Activated T-helper 2 cell treated with anti-CD3 and anti-CD28 coated beads, Interferon-gamma antibody, Interleukin-2, Interleukin-4, amounts not matched to agents 10 μg/mL and 5 μg/mL and 100 μg/mL, durations not matched to agents 14 hours and 24 hours and 36 hours (primary cell): ENCODE measurements around the gene GRIN2C. TPM values are rescaled to one million over a fixed set of nuclear protein-coding genes. Genes with fewer than 3 reads are reported as not detected.
A peak's percentile ranks its signal among the peaks of the same experiment; 100 is the strongest.
"Not testable (repeated sequence)": the region's sequence is repeated elsewhere in the genome, so short reads cannot be mapped to it uniquely, and the experiment has no call there.

Experiments used
- DNase-seq: peaks from one replicate; pipeline ENCODE4 v3.0.0; 2021; ENCODE audit warnings: low spot score
- H3K27ac Mint-ChIP-seq: one replicate; pipeline ENCODE4 v1.8.0; 2021; ENCODE audit warnings: mixed read lengths
- H3K27me3 Mint-ChIP-seq: one replicate; pipeline ENCODE4 v1.8.0; 2021; ENCODE audit warnings: low read depth, mixed read lengths
- H3K36me3 Mint-ChIP-seq: one replicate; pipeline ENCODE4 v1.8.0; 2021; ENCODE audit warnings: low read depth, mixed read lengths
- H3K4me1 Mint-ChIP-seq: one replicate; pipeline ENCODE4 v1.8.0; 2021; ENCODE audit warnings: low read depth, mixed read lengths
- H3K4me3 Mint-ChIP-seq: one replicate; pipeline ENCODE4 v1.8.0; 2021; ENCODE audit warnings: low read depth, mild to moderate bottlenecking, moderate library complexity, mixed read lengths
- H3K9me3 Mint-ChIP-seq: one replicate; pipeline ENCODE4 v1.8.0; 2021; ENCODE audit warnings: mixed read lengths
- intact Hi-C: fragments of 100-400 bp; cut with micrococcal nuclease; formaldehyde crosslinking; loops from one replicate; pipeline ENCODE4 v1.15.1; 2023
- total RNA-seq: library from RNA; stranded (reverse); gene quantifications from 2 replicates; pipeline ENCODE4 v1.2.3, GENCODE V29; 2022

Gene GRIN2C
- 0.14 and 0.16 TPM in 2 replicates for total RNA-seq

- DNase-seq = no peak
- H3K27me3 Mint-ChIP-seq = peaks cover 49% of the 10 kb centered on the region
Measured at GRCh38 chr17:74859459-74860228, at the start of gene GRIN2C. GRIN2C (minus strand) TSS chr17:74859885; CDS start chr17:74855092, 4,793 bp downstream.

GRCh38 chr17:74909097-74909496, 49.4 kb upstream of the GRIN2C start:
- intact Hi-C loops, H3K36me3 Mint-ChIP-seq, H3K4me1 Mint-ChIP-seq, DNase-seq, H3K9me3 Mint-ChIP-seq, H3K27ac Mint-ChIP-seq, H3K4me3 Mint-ChIP-seq: not testable (repeated sequence)
- peaks cover 11% of the 10 kb centered on the region for H3K27me3 Mint-ChIP-seq

More at GRCh38 chr17:74859459-74860228, at the start of gene GRIN2C:
- H3K36me3 Mint-ChIP-seq = peaks cover 5% of the 10 kb centered on the region
- intact Hi-C loops = no loop called here
- no peaks in the 10 kb centered on the region for H3K9me3 Mint-ChIP-seq
- peaks cover 3% of the 10 kb centered on the region for H3K4me1 Mint-ChIP-seq
- no peak within 1 kb of the TSS for H3K27ac Mint-ChIP-seq
- H3K4me3 Mint-ChIP-seq = no peak within 1 kb of the TSS

- H3K4me1 Mint-ChIP-seq = no peaks in the 10 kb centered on the region
- intact Hi-C loops = no loop called here
- H3K27me3 Mint-ChIP-seq = peaks cover 5% of the 10 kb centered on the region
- H3K4me3 Mint-ChIP-seq = no peak overlapping the region
- no peaks in the 10 kb centered on the region for H3K9me3 Mint-ChIP-seq
- DNase-seq = no peak
- H3K36me3 Mint-ChIP-seq = no peaks in the 10 kb centered on the region
- H3K27ac Mint-ChIP-seq = no peak overlapping the region
Measured at GRCh38 chr17:74907012-74907411, 47.3 kb upstream of the GRIN2C start.

GRCh38 chr17:74906214-74906793, 46.6 kb upstream of the GRIN2C start:
- H3K9me3 Mint-ChIP-seq, H3K4me1 Mint-ChIP-seq, H3K36me3 Mint-ChIP-seq, H3K27ac Mint-ChIP-seq, H3K27me3 Mint-ChIP-seq, H3K4me3 Mint-ChIP-seq, intact Hi-C loops: not testable (repeated sequence)
- peak; percentile 17 for DNase-seq

GRCh38 chr17:74904687-74905409, 45.2 kb upstream of the GRIN2C start:
- Mint-ChIP-seq H3K36me3 (no peaks in the 10 kb centered on the region), H3K4me1 (no peaks in the 10 kb centered on the region), H3K27me3 (peaks cover 5% of the 10 kb centered on the region), H3K4me3 (no peak overlapping the region), H3K27ac (no peak overlapping the region), H3K9me3 (no peaks in the 10 kb centered on the region)
- DNase-seq = no peak
- intact Hi-C loops = no loop called here

GRCh38 chr17:74903671-74904070, 44.0 kb upstream of the GRIN2C start:
- H3K27ac Mint-ChIP-seq = no peak overlapping the region
- H3K4me1 Mint-ChIP-seq = no peaks in the 10 kb centered on the region
- H3K9me3 Mint-ChIP-seq = no peaks in the 10 kb centered on the region
- intact Hi-C loops = no loop called here
- no peak for DNase-seq
- H3K27me3 Mint-ChIP-seq = peaks cover 5% of the 10 kb centered on the region
- no peak overlapping the region for H3K4me3 Mint-ChIP-seq
- no peaks in the 10 kb centered on the region for H3K36me3 Mint-ChIP-seq

GRCh38 chr17:74903034-74903433, 43.3 kb upstream of the GRIN2C start:
- Mint-ChIP-seq H3K9me3 (no peaks in the 10 kb centered on the region), H3K27me3 (peaks cover 5% of the 10 kb centered on the region), H3K4me3 (no peak overlapping the region), H3K36me3 (no peaks in the 10 kb centered on the region), H3K27ac (no peak overlapping the region), H3K4me1 (no peaks in the 10 kb centered on the region)
- no peak for DNase-seq
- intact Hi-C loops = no loop called here

- intact Hi-C loops = no loop called here
- no peak for DNase-seq
- Mint-ChIP-seq H3K36me3 (no peaks in the 10 kb centered on the region), H3K9me3 (no peaks in the 10 kb centered on the region), H3K27ac (no peak overlapping the region), H3K4me3 (no peak overlapping the region), H3K27me3 (peaks cover 8% of the 10 kb centered on the region), H3K4me1 (no peaks in the 10 kb centered on the region)
Measured at GRCh38 chr17:74901353-74902135, 41.9 kb upstream of the GRIN2C start.

- H3K4me3 Mint-ChIP-seq = no peak overlapping the region
- DNase-seq = no peak
- H3K27ac Mint-ChIP-seq = no peak overlapping the region
- intact Hi-C loops = no loop called here
- peaks cover 18% of the 10 kb centered on the region for H3K27me3 Mint-ChIP-seq
- no peaks in the 10 kb centered on the region for H3K4me1 Mint-ChIP-seq
- no peaks in the 10 kb centered on the region for H3K9me3 Mint-ChIP-seq
- H3K36me3 Mint-ChIP-seq = no peaks in the 10 kb centered on the region
Measured at GRCh38 chr17:74900208-74900607, 40.5 kb upstream of the GRIN2C start.

GRCh38 chr17:74898376-74898946, 38.8 kb upstream of the GRIN2C start:
- H3K4me1 Mint-ChIP-seq = peaks cover 2% of the 10 kb centered on the region
- no peaks in the 10 kb centered on the region for H3K36me3 Mint-ChIP-seq
- no peak for DNase-seq
- H3K4me3 Mint-ChIP-seq = no peak overlapping the region
- peaks cover 32% of the 10 kb centered on the region for H3K27me3 Mint-ChIP-seq
- H3K9me3 Mint-ChIP-seq = no peaks in the 10 kb centered on the region
- intact Hi-C loops = no loop called here
- H3K27ac Mint-ChIP-seq = no peak overlapping the region

GRCh38 chr17:74893936-74894671, 34.4 kb upstream of the GRIN2C start:
- Mint-ChIP-seq H3K4me1 (peaks cover 2% of the 10 kb centered on the region), H3K27me3 (peaks cover 45% of the 10 kb centered on the region), H3K9me3 (no peaks in the 10 kb centered on the region), H3K4me3 (no peak overlapping the region), H3K27ac (no peak overlapping the region), H3K36me3 (no peaks in the 10 kb centered on the region)
- no peak for DNase-seq
- intact Hi-C loops = no loop called here
